ENCODE measurements around the gene ZNF385D. TPM values are rescaled to one million over a fixed set of nuclear protein-coding genes. Genes with fewer than 3 reads are reported as not detected.

The ZNF385D gene
- total RNA-seq, 1 donor from 2014 or later, result 2.9 TPM

- TF ChIP-seq, protein P1, sequence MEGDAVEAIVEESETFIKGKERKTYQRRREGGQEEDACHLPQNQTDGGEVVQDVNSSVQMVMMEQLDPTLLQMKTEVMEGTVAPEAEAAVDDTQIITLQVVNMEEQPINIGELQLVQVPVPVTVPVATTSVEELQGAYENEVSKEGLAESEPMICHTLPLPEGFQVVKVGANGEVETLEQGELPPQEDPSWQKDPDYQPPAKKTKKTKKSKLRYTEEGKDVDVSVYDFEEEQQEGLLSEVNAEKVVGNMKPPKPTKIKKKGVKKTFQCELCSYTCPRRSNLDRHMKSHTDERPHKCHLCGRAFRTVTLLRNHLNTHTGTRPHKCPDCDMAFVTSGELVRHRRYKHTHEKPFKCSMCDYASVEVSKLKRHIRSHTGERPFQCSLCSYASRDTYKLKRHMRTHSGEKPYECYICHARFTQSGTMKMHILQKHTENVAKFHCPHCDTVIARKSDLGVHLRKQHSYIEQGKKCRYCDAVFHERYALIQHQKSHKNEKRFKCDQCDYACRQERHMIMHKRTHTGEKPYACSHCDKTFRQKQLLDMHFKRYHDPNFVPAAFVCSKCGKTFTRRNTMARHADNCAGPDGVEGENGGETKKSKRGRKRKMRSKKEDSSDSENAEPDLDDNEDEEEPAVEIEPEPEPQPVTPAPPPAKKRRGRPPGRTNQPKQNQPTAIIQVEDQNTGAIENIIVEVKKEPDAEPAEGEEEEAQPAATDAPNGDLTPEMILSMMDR (IDR thresholded peaks at IDR 0.05), result no peak
- H3K36me3 ChIP-seq, result no peaks in the 10 kb centered on the region
- DNase-seq, result no peak
- peaks cover 16% of the 10 kb centered on the region for H3K4me1 ChIP-seq
- ATAC-seq, result no peak
- H3K27ac ChIP-seq, result no peak overlapping the region
- no peaks in the 10 kb centered on the region for H3K27me3 ChIP-seq (ENCODE audit: low read depth)
- no peak overlapping the region for H3K4me3 ChIP-seq
- intact Hi-C loops (cut with DNase I), result no loop called here
- no peaks in the 10 kb centered on the region for H3K9me3 ChIP-seq
These were observed 41.2 kb upstream of the ZNF385D start for GRCh38 chr3:21792176-21792575.

GRCh38 chr3:21791356-21791755 is 40.3 kb upstream of the ZNF385D start:
- intact Hi-C loops (cut with DNase I), result no loop called here
- DNase-seq, result no peak
- Histone ChIP-seq H3K4me1 (peaks cover 16% of the 10 kb centered on the region), H3K36me3 (no peaks in the 10 kb centered on the region), H3K4me3 (no peak overlapping the region), H3K27me3 (ENCODE audit: low read depth) (no peaks in the 10 kb centered on the region), H3K27ac (no peak overlapping the region), H3K9me3 (no peaks in the 10 kb centered on the region)
- ATAC-seq, result no peak
- TF ChIP-seq, protein P1 (IDR thresholded peaks at IDR 0.05), result no peak

GRCh38 chr3:21790466-21790865 is 39.5 kb upstream of the ZNF385D start:
- DNase-seq, result no peak
- H3K9me3 ChIP-seq, result no peaks in the 10 kb centered on the region
- intact Hi-C loops (cut with DNase I), result no loop called here
- H3K27me3 ChIP-seq (ENCODE audit: low read depth), result no peaks in the 10 kb centered on the region
- H3K36me3 ChIP-seq, result no peaks in the 10 kb centered on the region
- TF ChIP-seq, protein P1 (IDR thresholded peaks at IDR 0.05), result no peak
- no peak overlapping the region for H3K4me3 ChIP-seq
- peaks cover 8% of the 10 kb centered on the region for H3K4me1 ChIP-seq
- no peak for ATAC-seq
- no peak overlapping the region for H3K27ac ChIP-seq

- TF ChIP-seq, protein P1 (IDR thresholded peaks at IDR 0.05), result no peak
- no peaks in the 10 kb centered on the region for H3K27me3 ChIP-seq (ENCODE audit: low read depth)
- H3K4me1 ChIP-seq, result peaks cover 3% of the 10 kb centered on the region
- H3K27ac ChIP-seq, result no peak overlapping the region
- no peak for ATAC-seq
- intact Hi-C loops (cut with DNase I), result no loop called here
- H3K4me3 ChIP-seq, result no peak overlapping the region
- no peak for DNase-seq
- no peaks in the 10 kb centered on the region for H3K9me3 ChIP-seq
- H3K36me3 ChIP-seq, result no peaks in the 10 kb centered on the region
These were observed 38.7 kb upstream of the ZNF385D start for GRCh38 chr3:21789730-21790129.

GRCh38 chr3:21786438-21786797 is 35.4 kb upstream of the ZNF385D start:
- DNase-seq (no peak), ATAC-seq (no peak)
- Histone ChIP-seq H3K36me3 (no peaks in the 10 kb centered on the region), H3K27ac (no peak overlapping the region), H3K4me1 (no peaks in the 10 kb centered on the region), H3K9me3 (no peaks in the 10 kb centered on the region), H3K27me3 (ENCODE audit: low read depth) (no peaks in the 10 kb centered on the region), H3K4me3 (no peak overlapping the region)
- intact Hi-C loops (cut with DNase I), result no loop called here
- TF ChIP-seq, protein P1 (IDR thresholded peaks at IDR 0.05), result no peak
